ENCODE data around the gene USP10. TPM values are rescaled to one million over a fixed set of nuclear protein-coding genes. Genes with fewer than 3 reads are reported as not detected.

The USP10 gene
- total RNA-seq, 1 experiment from 2014 or later: 203 TPM

- peaks cover 32 to 60% of the 10 kb centered on the region in 2 experiments for H3K4me1 Mint-ChIP-seq
- no peak overlapping the region for H2AFZ ChIP-seq (ENCODE audit: low read length)
- H3T11ph ChIP-seq (ENCODE audit: low read length): no peak overlapping the region
- no peak overlapping the region for H4K8ac ChIP-seq (replicated peaks; ENCODE audit: insufficient read length, low read depth, low read length)
- no peaks in the 10 kb centered on the region for H3K23me2 ChIP-seq (ENCODE audit: insufficient read length, low read depth, low read length, poor library complexity, severe bottlenecking)
- no peak for DNase-seq
- H4K5ac ChIP-seq (ENCODE audit: insufficient read length, low read depth, low read length): no peak overlapping the region
- no peak overlapping the region for H2BK12ac ChIP-seq (ENCODE audit: insufficient read length, low read depth, low read length)
- H3K27me3 ChIP-seq (ENCODE audit: insufficient read depth, low read length): no peaks in the 10 kb centered on the region
- no peak overlapping the region for H2BK15ac ChIP-seq (ENCODE audit: low read depth, low read length)
- H3K4me3 Mint-ChIP-seq: no peak overlapping the region
- no peak for TF ChIP-seq CTCF (conservative IDR thresholded peaks at IDR 0.05)
- H3K14ac ChIP-seq (ENCODE audit: insufficient read depth, low read length): no peak overlapping the region
- no peak overlapping the region for H3K27ac ChIP-seq (ENCODE audit: insufficient read length, low read depth, low read length)
- no peak overlapping the region for H3K23ac ChIP-seq (ENCODE audit: insufficient read length, low read depth, low read length)
- no peak overlapping the region for H3K4me2 ChIP-seq (ENCODE audit: insufficient read depth, insufficient read length, low read length)
- no peak overlapping the region for H2BK20ac ChIP-seq (ENCODE audit: low read depth, low read length, poor library complexity, severe bottlenecking)
- no peaks in the 10 kb centered on the region for H3K27me3 Mint-ChIP-seq (ENCODE audit: low read depth)
- H3K56ac ChIP-seq (ENCODE audit: insufficient read length, low read depth, low read length): no peak overlapping the region
- no peak overlapping the region; a peak in 1 of 7 replicates for H3K27ac Mint-ChIP-seq
- H3K9ac ChIP-seq (ENCODE audit: extremely low read depth, insufficient read length, low read length): no peak overlapping the region
- no peaks in the 10 kb centered on the region for H3K9me3 Mint-ChIP-seq
- peaks cover 3% of the 10 kb centered on the region for H4K20me1 ChIP-seq (ENCODE audit: control insufficient read depth, insufficient read depth, insufficient read length)
- WGBS (ENCODE audit: extremely low coverage, insufficient read length, low lambda C conversion rate): no CpG with 5 or more reads among the region's 7 CpGs
- no peak overlapping the region for H2BK5ac ChIP-seq (ENCODE audit: insufficient read length, low read length)
- no peaks in the 10 kb centered on the region for H3K9me3 ChIP-seq (ENCODE audit: control insufficient read depth, low read depth, low read length)
- no peaks in the 10 kb centered on the region; the same call in 1 of the 2 replicates for H3K4me1 ChIP-seq (ENCODE audit: insufficient read depth, low read length)
- no peak overlapping the region for H3K4ac ChIP-seq (ENCODE audit: low read depth, low read length)
- peaks cover 8% of the 10 kb centered on the region for H3K79me1 ChIP-seq (ENCODE audit: insufficient read depth, low read depth, low read length, poor library complexity, severe bottlenecking)
- no peak overlapping the region for H2AK5ac ChIP-seq (ENCODE audit: insufficient read length, low read length)
- H4K91ac ChIP-seq (ENCODE audit: insufficient read length, low read depth, low read length): no peak overlapping the region
- H3K79me2 ChIP-seq (ENCODE audit: insufficient read depth, low read length): peaks cover 73% of the 10 kb centered on the region
- H3K36me3 Mint-ChIP-seq (ENCODE audit: insufficient read depth in 1 of 3, low read depth in 3 of 3): peaks cover 2 to 23% (median 22%) of the 10 kb centered on the region in 3 experiments
- no peak overlapping the region for H3K18ac ChIP-seq (ENCODE audit: insufficient read length, low read depth, low read length)
- no peak overlapping the region for H2BK120ac ChIP-seq (ENCODE audit: low read depth, low read length, poor library complexity, severe bottlenecking)
Observed at GRCh38 chr16:84716740-84717139, 16.9 kb downstream of the USP10 start.

All from H9 (cell line).